ENCODE results near the gene KRT7.

- no peak for TF ChIP-seq POLR2AphosphoS5 (IDR thresholded peaks at IDR 0.05; ENCODE audit: low read depth, low read length)
- TF ChIP-seq FOXP2 (optimal IDR thresholded peaks at IDR 0.05; ENCODE audit: borderline replicate concordance, extremely low read depth, extremely low read length, insufficient read depth): no peak
- TF ChIP-seq SIN3A (IDR thresholded peaks at IDR 0.05; ENCODE audit: borderline replicate concordance, insufficient read depth, low read length): no peak
Measured at GRCh38 chr12:52245962-52246569, 13.0 kb downstream of the KRT7 start.
